Measurements from ENCODE around the gene MYEOV.

The MYEOV gene

DNA sequence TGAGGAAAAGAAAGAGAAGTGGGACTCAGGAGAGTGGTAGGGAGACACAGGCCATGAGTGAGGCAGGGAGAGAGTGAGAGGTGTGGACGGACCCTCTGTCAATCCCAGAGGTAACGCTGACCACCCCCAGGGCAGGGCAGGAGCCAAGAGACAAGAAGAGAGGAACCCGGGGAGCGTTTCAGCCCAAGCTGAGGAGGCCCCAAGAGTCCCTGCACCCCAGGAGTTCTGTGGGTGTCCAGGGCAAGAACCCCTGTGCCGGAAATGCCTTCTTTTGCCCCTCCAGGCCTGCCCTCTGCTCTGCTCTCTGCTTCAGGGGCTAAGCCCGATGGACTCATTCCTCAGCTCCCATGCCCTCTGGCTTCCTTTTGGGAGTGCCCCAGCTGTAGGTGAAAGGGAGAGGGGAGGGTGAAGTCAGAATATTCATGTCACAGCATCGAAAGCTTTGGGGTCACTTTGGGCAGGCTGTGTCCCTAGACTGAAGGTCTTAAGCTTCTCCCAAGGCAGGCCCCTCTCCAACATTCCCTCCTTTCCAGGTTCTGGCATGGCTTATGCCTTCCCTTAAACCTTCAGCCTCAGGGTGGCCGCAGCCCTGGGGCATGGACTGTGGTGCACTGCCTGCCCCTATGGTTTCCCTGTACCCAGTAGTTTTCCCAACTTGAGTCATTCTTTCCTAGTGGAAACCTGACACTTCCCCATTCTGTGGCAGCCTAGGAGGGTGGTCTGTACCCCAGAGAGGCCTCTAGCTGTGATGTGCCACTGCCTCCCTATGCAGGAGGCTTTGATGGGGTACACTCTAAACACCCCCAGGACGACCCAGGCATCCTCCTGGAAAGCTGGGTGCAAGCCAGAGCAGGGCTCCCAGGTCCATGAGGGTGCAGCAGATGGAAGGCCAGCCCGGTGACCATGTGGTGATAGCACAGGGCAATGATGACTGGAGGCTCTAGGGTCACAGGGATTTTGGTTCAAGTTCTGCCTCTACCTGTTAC is 27.1 kb downstream of the MYEOV start:
- DNase-seq = no peak

DNA sequence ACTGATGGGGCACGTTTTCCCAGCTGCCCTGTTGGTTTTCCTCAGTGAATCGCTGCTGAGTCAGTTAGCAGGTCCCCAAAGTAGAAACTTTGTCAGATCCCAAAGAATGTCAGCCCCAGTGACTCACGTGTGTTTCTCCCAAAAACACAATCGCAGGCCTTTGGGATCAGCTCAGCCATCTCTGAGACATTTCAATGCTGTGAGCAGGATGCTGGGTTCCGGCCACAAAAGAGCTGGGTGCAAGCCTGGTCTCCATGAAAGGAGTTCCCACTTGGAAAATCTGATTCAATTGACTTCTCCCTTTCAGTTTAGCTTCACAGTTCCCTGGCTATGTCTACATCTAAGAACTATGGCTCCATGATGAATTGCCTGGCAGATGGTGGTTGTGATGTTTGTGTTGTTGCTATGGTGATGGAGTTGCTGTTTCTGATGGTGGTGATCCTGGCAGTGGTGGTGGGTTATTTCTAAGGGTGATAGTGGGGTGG is 28.0 kb downstream of the MYEOV start:
- DNase-seq = no peak

DNA sequence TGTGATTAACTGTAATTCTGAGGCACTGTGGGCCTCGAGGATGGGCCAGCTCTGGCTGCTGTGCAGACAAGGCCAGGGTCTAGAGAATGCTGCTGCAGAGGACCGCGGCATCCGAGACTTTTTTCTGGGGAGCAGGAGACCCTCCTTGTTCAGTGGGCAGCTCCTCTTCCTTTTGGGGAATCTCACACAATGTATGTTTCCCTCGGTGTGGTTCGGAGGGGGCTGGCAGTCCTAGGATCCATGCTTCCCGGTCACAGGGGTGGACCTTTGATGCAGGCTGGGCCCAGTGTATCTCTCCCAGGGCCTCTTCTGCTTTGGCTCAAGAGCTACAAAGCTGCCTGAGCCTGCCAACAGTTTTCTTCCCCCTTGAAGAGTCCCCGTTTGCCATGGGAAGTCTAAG is 31.5 kb downstream of the MYEOV start:
- DNase-seq = peak in 1 of 2 donors; percentile 1

DNA sequence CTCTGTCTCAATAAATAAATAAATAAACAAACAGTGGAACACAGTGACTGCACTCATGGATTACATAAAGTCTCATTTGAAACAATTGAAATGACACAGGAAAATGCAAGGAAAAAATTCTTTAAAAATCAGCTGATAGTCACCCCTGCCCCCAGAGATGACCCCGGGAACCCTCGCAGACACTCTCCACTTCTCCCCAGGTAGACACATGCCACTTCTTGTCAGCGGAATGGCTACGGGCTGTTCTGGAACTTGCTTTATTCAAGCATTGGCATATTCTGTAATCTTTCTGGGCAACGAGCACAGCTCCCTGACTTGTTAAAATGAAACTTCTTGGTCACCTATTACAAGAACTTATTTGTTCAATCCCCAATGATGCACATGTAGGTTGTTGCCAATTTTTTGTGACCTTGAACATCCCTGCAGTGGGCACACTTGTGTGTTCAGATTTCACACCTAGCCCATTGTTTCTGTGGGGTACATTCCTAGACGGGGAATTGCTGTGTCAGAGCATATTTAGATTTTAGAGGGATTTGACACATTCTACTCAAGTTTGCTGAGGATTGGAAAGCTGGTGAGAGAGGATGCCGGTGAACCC is 32.8 kb downstream of the MYEOV start:
- DNase-seq = peak in 1 of 2 donors; percentile 2

DNA sequence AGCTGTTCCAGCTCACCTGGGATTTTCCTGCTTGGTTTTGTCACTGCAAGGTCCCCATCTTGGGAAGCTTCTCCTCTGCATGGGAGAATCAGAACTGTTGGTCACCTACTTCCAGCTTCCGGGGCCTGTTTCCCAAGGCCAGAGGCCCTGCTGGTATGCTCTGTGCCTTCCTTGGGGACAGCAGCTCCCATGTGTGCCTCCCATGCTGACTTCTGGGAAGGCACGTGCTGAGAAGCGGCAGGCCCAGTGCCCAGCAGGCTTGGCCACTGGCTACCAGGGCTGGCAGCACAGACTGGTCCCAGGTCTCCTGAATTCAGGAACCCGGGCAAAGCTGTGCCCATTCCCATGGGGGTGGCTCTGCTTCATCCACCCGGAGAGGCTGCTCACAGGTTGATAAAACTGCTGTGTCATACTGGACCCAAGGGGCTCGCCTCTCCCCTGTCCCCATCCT is 33.8 kb downstream of the MYEOV start:
- DNase-seq = peak in 1 of 2 donors; percentile 7

DNA sequence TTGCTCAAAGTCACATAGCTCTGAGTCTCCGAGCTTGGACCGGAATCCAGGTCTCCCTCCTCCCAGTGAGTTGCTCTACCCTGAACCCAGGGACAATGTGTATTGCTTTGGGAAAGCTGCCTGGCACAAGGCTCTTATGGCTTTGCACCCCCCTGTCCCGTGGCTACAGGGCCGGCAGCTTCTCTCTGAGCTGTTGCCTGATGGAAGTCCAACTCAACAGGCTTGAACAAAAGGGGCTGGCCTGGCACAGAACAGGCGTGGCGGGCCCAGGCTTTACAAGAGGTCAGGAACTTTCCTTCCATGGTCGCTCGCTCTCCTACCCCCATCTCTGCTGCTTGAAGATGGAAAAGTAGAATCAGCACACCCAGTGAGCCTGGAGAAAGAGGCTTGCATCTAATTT is 34.3 kb downstream of the MYEOV start:
- DNase-seq = no peak

DNA sequence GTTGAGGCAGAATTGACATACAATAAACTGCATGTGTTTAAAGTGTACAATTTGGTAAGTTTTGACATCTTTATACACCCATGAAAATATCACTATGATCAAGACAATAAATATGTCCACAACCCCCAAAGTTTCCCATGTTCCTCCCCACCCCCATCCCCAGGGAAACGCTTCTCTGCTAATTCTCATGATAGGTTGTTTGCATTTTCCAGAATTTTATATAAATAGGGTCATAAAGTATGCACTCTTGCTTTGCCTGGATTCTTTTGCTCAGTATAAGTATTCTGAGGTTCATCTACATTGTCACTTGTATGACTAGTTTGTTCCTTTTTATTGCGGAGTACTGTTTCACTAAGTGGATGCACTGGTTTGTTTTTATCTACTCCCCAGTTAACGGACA is 35.6 kb downstream of the MYEOV start:
- DNase-seq = no peak

DNA sequence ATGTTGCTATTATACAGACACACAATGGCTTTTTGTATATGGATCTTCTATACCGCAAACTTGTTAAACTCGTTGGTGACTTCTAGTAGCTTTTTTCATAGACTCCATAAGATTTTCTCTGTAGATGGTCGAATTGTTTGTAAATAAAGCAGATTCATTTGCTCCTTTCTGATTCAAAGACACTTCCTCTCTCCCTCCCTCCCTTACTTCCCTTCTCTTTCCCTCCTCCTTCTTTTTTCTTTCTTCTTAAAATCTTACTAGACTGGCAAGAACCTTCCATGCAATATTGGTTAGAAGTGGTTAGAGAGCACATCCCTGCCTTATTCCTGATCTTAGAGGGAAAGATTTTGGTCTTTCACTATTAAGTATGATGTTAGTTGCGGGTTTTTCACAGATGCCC is 36.4 kb downstream of the MYEOV start:
- DNase-seq = no peak

DNA sequence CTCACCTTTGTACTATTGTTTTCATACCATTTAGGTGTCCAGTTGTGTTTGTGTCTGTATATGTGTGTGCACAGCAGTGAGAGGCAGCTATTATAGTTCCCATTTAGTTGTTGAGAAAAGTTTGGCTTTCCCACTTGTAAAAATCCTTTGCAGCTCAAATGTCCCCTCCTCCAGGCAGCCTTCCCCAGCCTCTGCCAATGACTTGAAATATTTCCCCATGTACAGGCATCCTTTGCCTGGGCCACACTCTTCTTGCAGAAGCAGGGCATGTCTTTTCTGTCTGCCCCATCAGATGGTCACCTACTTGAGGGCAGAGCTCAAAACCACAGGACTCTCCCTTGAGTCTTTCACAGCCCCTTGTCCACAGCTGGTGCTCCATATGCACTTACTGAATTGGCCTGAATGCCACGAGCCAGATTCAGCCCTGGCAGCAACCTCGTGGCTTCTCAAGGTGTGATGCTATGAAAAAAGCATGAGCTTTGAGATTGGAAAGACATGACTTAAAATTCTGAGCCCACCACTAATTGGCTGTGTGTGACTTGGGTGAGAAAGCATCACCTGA is 39.3 kb downstream of the MYEOV start:
- DNase-seq = no peak

DNA sequence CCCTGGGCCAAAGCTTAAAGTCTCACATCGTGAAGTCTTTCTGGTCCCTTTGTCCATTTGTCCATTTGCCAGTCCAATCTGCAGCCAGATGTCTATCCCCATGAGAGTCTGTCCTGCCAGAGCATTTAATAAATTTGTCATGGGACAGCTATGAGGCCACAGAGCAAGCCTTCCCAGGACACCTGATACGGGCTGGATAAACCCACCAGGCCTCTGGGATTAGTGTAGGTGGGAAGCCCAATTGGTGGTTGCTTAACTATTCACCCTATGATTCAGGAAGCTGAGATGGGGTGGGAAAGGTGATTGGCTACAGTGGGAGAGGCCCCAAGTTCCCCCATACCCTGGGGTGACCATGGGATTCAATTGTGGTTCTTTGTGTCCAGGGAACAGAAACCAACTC is 39.9 kb downstream of the MYEOV start:
- DNase-seq = peak in 1 of 2 donors; percentile 2

DNA sequence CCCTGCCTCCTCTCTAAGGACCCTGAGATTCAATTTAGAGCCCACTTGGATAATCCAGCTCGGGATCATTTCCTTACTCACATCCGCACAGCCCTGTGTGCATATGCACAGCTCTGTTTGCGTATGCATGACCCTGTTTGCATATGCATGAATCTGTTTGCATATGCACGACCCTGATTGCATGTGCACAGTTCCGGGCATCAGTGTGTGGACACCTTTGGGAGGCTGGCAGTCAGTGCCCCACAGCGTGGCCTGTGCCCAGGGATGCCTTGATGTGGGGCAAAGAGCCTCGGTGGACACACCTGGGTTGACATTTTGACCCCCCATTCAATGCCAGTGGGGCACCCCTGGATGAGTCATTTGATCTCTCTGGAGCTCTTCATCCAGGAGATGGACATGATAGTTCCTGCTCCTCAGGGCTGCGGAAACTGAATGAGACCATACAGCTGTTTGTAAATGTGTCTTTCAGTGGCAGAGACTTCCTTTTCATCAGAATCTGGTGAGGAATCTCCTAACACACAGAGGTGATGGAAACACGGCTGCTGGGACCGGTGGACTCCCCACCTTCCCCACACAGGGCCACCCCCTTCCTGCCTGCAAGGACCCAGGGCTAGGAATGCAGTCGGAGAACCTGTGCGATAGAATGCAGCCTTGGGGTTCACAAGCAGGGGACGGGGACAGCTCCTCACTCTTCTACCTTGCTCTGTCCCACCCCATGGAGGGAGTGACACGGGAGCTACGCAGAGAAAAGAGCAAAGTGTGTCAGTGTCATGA is 41.2 kb downstream of the MYEOV start:
- DNase-seq = no peak

DNA sequence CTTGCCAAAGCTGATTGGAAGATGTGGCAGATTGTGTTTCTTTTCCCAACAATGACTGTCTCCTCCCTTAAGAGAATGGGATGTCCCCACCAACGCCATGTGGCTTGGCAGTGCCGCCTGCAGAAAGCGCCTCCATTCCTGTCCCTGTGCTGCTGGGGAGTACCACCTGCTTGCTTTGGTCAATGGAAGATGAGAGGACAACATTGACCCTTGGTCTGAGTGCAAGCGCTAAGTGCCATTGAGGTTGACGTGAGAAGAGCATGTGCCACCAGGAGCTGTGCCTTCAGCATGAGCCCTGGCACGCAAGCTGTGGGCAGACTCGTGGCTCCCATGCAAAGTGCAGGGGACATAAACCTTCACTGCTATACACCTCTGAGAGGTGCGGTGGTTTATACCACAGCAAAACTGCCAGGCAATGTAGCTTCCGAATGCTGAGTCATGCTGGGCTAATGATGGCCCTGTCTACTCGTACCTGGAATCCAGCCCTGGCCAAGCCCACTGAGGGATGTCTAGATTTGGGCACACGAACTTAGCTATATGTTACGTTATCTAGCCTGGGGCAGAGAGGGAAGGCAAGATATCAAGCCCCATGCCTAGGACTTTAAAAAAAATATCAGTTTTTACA is 41.9 kb downstream of the MYEOV start:
- DNase-seq = no peak

DNA sequence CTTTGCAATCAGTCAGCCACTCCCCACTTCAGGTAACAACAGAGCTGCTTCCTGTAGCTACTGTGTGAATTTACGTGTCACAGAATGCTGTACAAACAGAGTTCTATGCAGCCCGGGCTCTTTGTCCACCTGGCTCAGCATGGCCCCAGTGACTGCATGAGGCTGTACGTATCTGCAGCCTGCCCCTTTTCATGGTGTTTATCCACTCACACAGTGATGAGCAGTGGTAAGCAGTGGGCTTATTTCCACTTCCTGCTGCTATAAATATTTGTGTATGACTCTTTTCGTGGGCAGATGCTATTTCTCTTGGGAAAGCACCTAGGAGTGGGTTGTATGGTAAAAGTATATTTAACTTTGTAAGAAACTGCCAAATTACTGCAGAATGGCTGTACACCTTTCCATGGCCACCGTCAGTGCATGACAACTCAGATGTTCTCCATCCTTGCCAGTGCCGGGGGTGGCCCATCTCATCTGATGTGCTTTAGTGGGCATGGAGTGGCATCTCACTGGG is 43.3 kb downstream of the MYEOV start:
- DNase-seq = peak; percentile 16 to 18

DNA sequence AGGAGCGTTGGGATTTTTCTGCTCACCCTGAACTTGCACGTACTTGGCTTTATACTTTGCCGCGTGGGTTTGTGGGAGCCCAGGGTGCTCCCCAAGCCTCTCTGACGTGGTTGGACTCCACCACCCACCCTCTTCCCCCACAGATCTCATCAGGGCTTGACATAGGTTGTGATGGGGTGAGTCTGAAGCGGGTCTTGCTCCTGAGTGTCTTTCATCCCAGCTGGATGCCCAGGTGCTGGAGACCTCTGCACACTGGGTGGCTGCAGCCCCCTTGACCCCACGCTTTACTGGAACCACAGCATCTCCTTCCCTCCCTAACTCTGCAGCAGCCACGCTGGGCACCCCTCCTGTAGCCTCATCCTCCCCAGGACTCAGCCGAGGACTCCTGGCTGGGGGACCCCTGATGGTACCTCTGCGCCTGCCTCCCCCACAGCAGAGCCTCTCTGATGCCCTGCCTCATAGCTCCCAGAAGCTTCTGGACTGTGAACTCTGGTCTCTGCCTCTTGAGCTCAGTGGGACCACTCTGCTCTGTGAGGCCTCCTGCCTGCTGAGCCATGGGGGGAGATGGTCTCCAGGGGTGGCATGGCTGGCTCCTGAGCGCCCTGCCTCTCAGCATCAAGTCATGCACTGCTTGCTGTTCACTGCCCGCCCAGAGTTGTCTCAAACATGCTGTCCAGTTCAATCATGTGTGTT is 45.2 kb downstream of the MYEOV start:
- no peak for DNase-seq

DNA sequence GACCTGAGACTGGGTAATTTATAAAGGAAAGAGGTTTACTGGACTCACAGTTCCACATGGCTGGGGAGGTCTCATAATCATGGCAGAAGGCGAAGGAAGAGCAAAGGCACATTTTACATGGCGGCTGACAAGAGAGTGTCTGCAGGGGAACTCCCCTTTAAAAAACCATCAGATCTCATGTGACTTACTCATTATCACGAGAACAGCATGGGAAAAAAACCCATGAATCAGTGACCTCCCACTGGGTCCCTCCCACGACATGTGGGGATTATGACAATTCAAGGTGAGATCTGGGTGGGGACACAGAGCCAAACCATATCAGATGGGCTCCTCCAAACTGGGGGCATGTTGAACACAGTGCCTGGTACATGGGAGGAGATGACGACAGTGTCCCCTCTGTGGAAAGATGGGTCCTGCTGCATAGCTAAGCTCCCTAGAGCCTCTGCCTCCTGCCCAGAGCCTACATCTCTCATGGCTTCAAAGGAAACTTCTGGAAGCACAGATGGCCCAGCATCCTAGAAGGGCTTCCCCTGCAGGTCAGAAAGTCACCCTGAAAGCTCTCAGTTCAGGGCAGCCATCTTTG is 46.1 kb downstream of the MYEOV start:
- DNase-seq = no peak

DNA sequence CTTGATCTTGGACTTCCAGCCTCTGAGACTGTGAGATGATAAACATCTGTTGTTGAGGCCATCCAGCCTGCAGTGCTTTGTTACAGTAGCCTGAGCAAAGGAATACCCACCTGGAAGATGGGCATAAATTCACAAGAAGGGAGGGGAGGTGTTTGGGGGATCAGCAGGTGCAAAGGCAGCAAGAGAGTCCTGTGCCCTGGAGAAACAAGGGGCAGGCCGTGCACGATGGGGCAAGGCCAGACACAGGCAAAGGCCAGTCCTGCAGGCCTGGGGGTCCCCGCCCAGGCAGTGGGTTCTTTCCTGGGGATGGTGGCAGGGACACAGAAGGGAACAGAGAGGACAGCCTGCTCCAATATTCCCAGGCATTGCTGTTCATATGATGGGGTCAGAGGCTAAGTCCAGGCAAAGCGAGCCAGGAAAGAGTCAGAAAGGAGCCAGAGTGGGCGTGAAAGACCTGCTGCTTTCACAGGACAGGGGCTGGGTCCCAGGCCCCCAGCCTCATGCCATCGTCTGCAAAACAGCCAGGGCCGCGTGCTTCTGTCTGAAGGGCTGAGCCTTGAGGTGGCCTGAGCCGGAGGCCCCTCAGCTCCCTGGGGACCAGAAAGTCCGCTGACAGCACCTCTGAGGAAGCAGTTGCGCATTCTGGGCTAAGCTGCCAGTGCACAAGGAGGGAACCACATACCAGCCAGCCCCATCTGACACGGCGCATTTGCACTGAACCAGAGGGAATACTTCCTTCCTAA is 48.8 kb downstream of the MYEOV start:
- no peak for DNase-seq

DNA sequence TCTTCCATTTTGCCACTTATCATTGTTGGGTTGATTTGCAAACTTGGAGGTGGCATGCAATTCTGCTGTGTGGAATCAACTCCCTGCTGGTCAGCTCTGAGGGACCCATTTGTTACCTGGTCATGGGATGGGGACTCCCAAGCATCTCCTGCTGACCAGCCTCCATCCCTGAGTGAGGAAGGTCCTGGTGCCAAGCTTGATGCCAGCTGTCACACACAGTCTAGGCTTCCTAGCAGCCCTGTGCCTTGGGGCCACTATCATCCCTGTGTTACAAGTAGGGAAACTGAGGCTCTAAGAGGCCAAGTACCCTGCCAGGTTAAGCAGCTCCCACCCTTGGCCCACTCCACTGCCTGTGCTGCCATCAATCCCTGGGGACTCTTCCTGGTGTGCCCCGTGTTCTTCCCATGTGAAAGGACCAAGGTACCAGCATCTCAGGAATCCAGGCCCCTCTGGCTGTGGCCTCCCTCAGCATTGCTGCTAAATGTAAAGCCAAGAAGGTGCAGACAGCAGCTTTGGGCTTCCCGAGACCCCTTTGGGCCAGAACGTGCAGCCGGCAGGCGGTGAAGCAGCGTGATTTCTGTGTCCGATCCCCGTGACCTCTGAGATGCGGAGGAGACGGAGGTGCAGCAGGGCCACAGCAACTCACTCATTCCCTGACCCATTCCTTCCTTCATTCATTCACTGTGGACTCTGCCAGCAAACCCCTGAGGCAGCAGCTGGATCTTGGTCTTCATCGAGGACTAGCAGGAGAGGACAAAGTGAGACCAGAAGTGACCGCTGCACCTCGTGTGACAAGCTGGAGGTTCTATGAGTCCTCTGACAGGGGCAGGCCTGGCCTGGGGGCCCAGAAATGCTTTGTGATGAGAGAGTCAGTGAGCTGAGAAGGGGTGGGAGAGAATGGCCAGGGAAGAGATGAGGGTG is 49.7 kb downstream of the MYEOV start:
- DNase-seq = no peak

DNA sequence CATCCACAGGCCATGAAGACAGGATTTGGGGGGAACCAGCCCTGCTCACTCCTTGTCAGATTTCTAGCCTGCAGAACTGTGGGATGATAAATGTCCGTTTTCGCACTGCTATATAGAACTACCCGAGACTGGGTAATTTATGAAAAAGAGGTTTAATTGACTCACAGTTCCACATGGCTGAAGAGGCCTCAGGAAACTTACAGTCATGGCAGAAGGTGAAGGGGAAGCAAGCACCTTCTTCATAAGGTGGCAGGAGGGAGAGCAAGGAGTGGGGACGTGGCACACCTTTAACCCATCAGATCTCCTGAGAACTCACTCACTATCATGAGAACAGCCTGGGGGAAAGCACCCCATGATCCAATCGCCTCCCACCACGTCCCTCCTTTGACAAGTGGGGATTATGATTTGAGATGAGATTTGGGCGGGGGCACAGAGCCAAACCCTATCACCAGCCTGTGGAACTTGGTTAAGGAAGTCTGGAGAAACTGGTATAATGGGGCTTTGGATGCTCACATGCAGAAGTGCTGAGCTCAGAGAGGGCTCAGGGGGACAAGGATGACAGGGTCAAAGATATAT is 50.7 kb downstream of the MYEOV start:
- DNase-seq = no peak
